Lower leg skin (tissue), 3 donors: ENCODE results near the gene FBXO41.

Source experiments
- CTCF ChIP-seq, 3 donors: fragments of 450-650 bp; IDR thresholded peaks; one replicate each; pipeline ENCODE4 v1.5.1; 2016; ENCODE audit warnings: antibody characterized with exemption in 3 of 3, mild to moderate bottlenecking in 3 of 3, moderate library complexity in 2 of 3
- POLR2A ChIP-seq, 2 donors: fragments of 450-650 bp; IDR thresholded peaks; one replicate each; pipeline ENCODE4 v1.6.1; 2016 to 2017; ENCODE audit warnings: antibody characterized with exemption in 2 of 2, mild to moderate bottlenecking in 1 of 2, moderate library complexity in 1 of 2

GRCh38 chr2:73307720-73308119, 23.4 kb upstream of the FBXO41 start:
- no peak for TF ChIP-seq CTCF (IDR thresholded peaks at IDR 0.05)
- no peak for TF ChIP-seq POLR2A (IDR thresholded peaks at IDR 0.05)
